A673 (cell line): ENCODE results near the gene DLEC1. TPM values are rescaled to one million over a fixed set of nuclear protein-coding genes. Genes with fewer than 3 reads are reported as not detected.

Experiments
- BruUV-seq: library from RNA; stranded (reverse); fragments of 400-500 nt; replicated peaks from 2 replicates; lab custom pipeline; 2021; lab: Mats Ljungman, UMichigan
- CTCF ChIA-PET: fragments of 300-600 bp; sonication (Branson Sonifier 250); formaldehyde crosslinking; loops from one replicate; lab custom pipeline; 2022; ENCODE audit warnings: antibody characterized with exemption; lab: Charles Lee
- POLR2A ChIA-PET: fragments of 300-600 bp; sonication (Branson Sonifier 250); formaldehyde crosslinking; loops from one replicate; lab custom pipeline; 2022; ENCODE audit warnings: antibody characterized with exemption; ENCODE audit not compliant: low non-redundant PET; lab: Charles Lee
- DNase-seq: peaks from one replicate; pipeline ENCODE4 v3.0.0-alpha.2; 2015; ENCODE audit warnings: low spot score
- H3K27ac ChIP-seq: fragments of 200-600 bp; sonication (generic); 2 replicates; pipeline ENCODE4 v1.5.1; 2016; ENCODE audit warnings: mixed run types, low read depth, mild to moderate bottlenecking, mixed read lengths, antibody characterized with exemption, low read length; ENCODE audit not compliant: poor library complexity, severe bottlenecking
- H3K27me3 ChIP-seq: fragments of 200-600 bp; sonication (generic); replicated peaks from 2 replicates; pipeline ENCODE4 v1.6.1; 2017; ENCODE audit warnings: mixed run types, low read depth, mild to moderate bottlenecking, mixed read lengths, antibody characterized with exemption, low read length; ENCODE audit not compliant: insufficient read depth, poor library complexity
- H3K36me3 ChIP-seq: fragments of 200-600 bp; sonication (generic); 2 replicates; pipeline ENCODE4 v1.6.1; 2016; ENCODE audit warnings: mixed run types, mild to moderate bottlenecking, mixed read lengths, antibody characterized with exemption, low read length; ENCODE audit not compliant: insufficient read depth, poor library complexity, severe bottlenecking
- H3K4me1 ChIP-seq: fragments of 200-600 bp; sonication (generic); 2 replicates; pipeline ENCODE4 v1.6.1; 2017; ENCODE audit warnings: mixed run types, mild to moderate bottlenecking, mixed read lengths, antibody characterized with exemption, low read length; ENCODE audit not compliant: insufficient read depth, poor library complexity, severe bottlenecking
- H3K4me3 ChIP-seq: fragments of 200-600 bp; sonication (generic); 2 replicates; pipeline ENCODE4 v1.5.1; 2016; ENCODE audit warnings: low read depth, mixed run types, mild to moderate bottlenecking, mixed read lengths, low read length; ENCODE audit not compliant: poor library complexity, severe bottlenecking
- H3K9me3 ChIP-seq: fragments of 200-600 bp; sonication (generic); 2 replicates; pipeline ENCODE4 v1.6.1; 2016; ENCODE audit warnings: mixed run types, low read depth, mild to moderate bottlenecking, mixed read lengths, antibody characterized with exemption, low read length; ENCODE audit not compliant: poor library complexity, severe bottlenecking
- EZH2 ChIP-seq: fragments of 200-600 bp; sonication (generic); IDR thresholded peaks from 2 replicates; pipeline ENCODE4 v1.6.1; 2017; ENCODE audit warnings: borderline replicate concordance, low read depth, mild to moderate bottlenecking, mixed read lengths, antibody characterized with exemption, low read length; ENCODE audit not compliant: poor library complexity, severe bottlenecking
- intact Hi-C: fragments of 100-400 bp; cut with micrococcal nuclease; formaldehyde crosslinking; loops from one replicate; pipeline ENCODE4 v1.10.0; 2022; ENCODE audit not compliant: unreplicated experiment
- total RNA-seq: library from RNA; stranded (reverse); gene quantifications from 2 replicates; pipeline ENCODE4 v1.2.3, GENCODE V29; 2021
- TF ChIP-seq, protein P1 (sequence below): fragments of 300-800, 200-600 bp; sonication (generic); conservative IDR thresholded peaks from 2 replicates; pipeline ENCODE4 v1.5.1; 2017; ENCODE audit warnings: low read depth, mild to moderate bottlenecking, antibody characterized with exemption, low read length, moderate library complexity, mixed read lengths

DLEC1 gene
- total RNA-seq, 1 experiment from 2014 or later, result not detected

- no TSS peak for BruUV-seq
- Histone ChIP-seq H3K27me3 (no peaks in the 10 kb centered on the region), H3K36me3 (no peaks in the 10 kb centered on the region), H3K9me3 (no peaks in the 10 kb centered on the region), H3K27ac (no peak overlapping the region), H3K4me1 (no peaks in the 10 kb centered on the region), H3K4me3 (no peak overlapping the region)
- intact Hi-C loops, result loop anchor here (5.0 to 10.0 kb wide), 2 partner anchors 169 to 366 kb away; partner anchors contain the start of gene SLC22A14
- ChIA-PET CTCF (no interaction called here), POLR2A (no interaction called here)
- DNase-seq, result no peak
- no peak for TF ChIP-seq EZH2
- TF ChIP-seq, protein P1, sequence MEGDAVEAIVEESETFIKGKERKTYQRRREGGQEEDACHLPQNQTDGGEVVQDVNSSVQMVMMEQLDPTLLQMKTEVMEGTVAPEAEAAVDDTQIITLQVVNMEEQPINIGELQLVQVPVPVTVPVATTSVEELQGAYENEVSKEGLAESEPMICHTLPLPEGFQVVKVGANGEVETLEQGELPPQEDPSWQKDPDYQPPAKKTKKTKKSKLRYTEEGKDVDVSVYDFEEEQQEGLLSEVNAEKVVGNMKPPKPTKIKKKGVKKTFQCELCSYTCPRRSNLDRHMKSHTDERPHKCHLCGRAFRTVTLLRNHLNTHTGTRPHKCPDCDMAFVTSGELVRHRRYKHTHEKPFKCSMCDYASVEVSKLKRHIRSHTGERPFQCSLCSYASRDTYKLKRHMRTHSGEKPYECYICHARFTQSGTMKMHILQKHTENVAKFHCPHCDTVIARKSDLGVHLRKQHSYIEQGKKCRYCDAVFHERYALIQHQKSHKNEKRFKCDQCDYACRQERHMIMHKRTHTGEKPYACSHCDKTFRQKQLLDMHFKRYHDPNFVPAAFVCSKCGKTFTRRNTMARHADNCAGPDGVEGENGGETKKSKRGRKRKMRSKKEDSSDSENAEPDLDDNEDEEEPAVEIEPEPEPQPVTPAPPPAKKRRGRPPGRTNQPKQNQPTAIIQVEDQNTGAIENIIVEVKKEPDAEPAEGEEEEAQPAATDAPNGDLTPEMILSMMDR, result no peak
Observed at GRCh38 chr3:38115645-38116427, 76.8 kb downstream of the DLEC1 start.

DNA sequence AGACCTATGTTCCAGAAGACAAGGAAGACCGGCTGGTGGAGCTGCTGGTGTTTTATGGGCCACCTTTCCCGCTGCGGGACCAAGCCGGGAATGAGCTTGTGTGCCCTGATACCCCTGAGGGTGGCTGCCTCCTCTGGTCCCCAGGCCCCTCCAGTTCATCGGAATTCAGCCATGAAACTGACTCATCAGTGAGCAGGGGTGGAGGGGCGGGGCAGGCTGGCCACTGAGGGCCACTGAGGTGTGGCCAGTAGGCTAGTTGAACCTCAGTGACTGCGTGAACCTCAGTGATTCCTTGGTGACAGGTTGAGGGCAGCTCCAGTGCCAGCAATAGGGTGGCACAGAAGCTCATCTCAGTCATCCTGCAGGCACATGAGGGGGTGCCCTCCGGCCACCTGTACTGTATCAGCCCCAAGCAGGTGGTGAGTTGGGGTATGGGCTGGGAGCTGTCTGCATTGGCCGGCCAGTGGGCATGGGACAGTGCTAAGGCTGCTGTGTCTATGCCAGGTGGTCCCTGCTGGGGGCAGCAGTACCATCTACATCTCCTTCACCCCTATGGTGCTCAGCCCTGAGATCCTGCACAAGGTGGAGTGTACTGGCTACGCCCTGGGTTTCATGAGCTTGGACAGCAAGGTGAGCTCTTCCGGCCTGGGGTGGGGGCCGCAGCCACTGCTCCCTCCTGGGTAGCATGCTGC lies 77.6 kb downstream of the DLEC1 start:
- Histone ChIP-seq H3K36me3 (no peaks in the 10 kb centered on the region), H3K9me3 (no peaks in the 10 kb centered on the region), H3K27ac (no peak overlapping the region), H3K27me3 (no peaks in the 10 kb centered on the region), H3K4me3 (no peak overlapping the region), H3K4me1 (no peaks in the 10 kb centered on the region)
- ChIA-PET POLR2A (no interaction called here), CTCF (no interaction called here)
- intact Hi-C loops, result loop anchor here (5.0 to 10.0 kb wide), 2 partner anchors 168 to 366 kb away; partner anchors contain the start of gene SLC22A14
- TF ChIP-seq, protein P1, result no peak
- no peak for TF ChIP-seq EZH2
- no TSS peak for BruUV-seq
- no peak for DNase-seq

- ChIA-PET POLR2A (no interaction called here), CTCF (no interaction called here)
- H3K4me3 ChIP-seq, result no peak overlapping the region
- H3K9me3 ChIP-seq, result no peaks in the 10 kb centered on the region
- no peaks in the 10 kb centered on the region for H3K36me3 ChIP-seq
- H3K27ac ChIP-seq, result no peak overlapping the region
- BruUV-seq, result no TSS peak
- H3K27me3 ChIP-seq, result no peaks in the 10 kb centered on the region
- no peaks in the 10 kb centered on the region for H3K4me1 ChIP-seq
- no peak for DNase-seq
- intact Hi-C loops, result loop anchor here (5.0 to 10.0 kb wide), 2 partner anchors 168 to 365 kb away; partner anchors contain the start of gene SLC22A14
- TF ChIP-seq, protein P1, result no peak
Observed at GRCh38 chr3:38117163-38117716, 78.2 kb downstream of the DLEC1 start.
